ENCODE data around the gene CHD5. TPM values are rescaled to one million over a fixed set of nuclear protein-coding genes. Genes with fewer than 3 reads are reported as not detected.

Gene CHD5
- total and polyA plus RNA-seq, 2 of the 4 experiments (the other 2 are of a cell fraction) = under 0.01 to 0.09 TPM

DNA sequence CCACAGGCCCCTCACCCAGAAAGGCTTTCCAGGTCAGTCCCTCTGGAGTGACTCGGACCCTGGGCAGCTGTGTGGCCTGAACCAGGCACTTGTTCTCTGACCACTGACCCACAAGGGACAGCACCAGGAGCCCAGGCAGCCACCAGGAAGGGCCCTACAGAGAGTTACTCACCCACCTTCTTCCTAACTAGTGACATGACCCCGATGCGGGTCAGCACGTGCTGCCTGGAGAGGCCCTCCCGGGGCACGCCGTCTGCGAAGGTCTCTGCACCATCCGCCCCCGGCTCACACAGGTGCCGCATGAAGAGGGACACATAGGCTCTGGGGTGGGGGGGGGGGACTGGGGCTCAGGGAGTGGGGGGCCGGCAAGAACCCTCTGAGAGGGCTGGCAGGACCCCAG lies 55.8 kb downstream of the CHD5 start:
- Histone ChIP-seq H3K4me2 (ENCODE audit: low read depth, low read length) (no peak overlapping the region), H3K18ac (ENCODE audit: low read depth, low read length) (no peak overlapping the region), H3K9ac (ENCODE audit: low read depth, low read length) (no peak overlapping the region), H3K4me3 (ENCODE audit: insufficient read depth, low read depth, low read length) (no peak overlapping the region), H3K14ac (replicated peaks; ENCODE audit: low read depth, low read length) (no peak overlapping the region), H2AFZ (replicated peaks; ENCODE audit: low read length, poor library complexity) (no peak overlapping the region), H3K79me1 (ENCODE audit: low read depth in 1 of 2, low read length in 2 of 2) (no peaks in the 10 kb centered on the region), H3K4ac (ENCODE audit: low read depth, low read length) (no peak overlapping the region), H4K91ac (ENCODE audit: insufficient read depth, low read depth, low read length) (no peak overlapping the region), H2BK20ac (ENCODE audit: low read depth, low read length) (no peak overlapping the region), H3K27me3 (ENCODE audit: control insufficient read depth, insufficient read depth, low read length) (peaks cover 2% of the 10 kb centered on the region; the same call in 1 of the 2 replicates), H3K23ac (ENCODE audit: low read depth, low read length) (no peak overlapping the region), H3K9me3 (ENCODE audit: control insufficient read depth, insufficient read depth, low read length) (no peaks in the 10 kb centered on the region), H4K5ac (ENCODE audit: low read depth, low read length) (no peak overlapping the region), H4K8ac (ENCODE audit: low read depth in 2 of 2, low read length in 2 of 2) (no peak overlapping the region), H3K36me3 (ENCODE audit: control insufficient read depth, insufficient read depth, low read length) (no peaks in the 10 kb centered on the region), H2BK15ac (ENCODE audit: low read depth, low read length) (no peak overlapping the region), H4K20me1 (ENCODE audit: insufficient read depth, low read length) (no peaks in the 10 kb centered on the region), H2AK5ac (ENCODE audit: low read depth, low read length) (no peak overlapping the region), H2BK120ac (ENCODE audit: low read depth, low read length) (no peak overlapping the region), H3K56ac (ENCODE audit: extremely low read depth, insufficient read depth, low read length) (no peak overlapping the region), H2BK5ac (ENCODE audit: low read depth, low read length, poor library complexity, severe bottlenecking) (no peak overlapping the region), H2AK9ac (replicated peaks; ENCODE audit: low read depth, low read length, poor library complexity) (no peak overlapping the region), H3K27ac (ENCODE audit: insufficient read depth, low read length) (no peak overlapping the region), H3K4me1 (ENCODE audit: control insufficient read depth, insufficient read depth, low read length) (no peaks in the 10 kb centered on the region), H3K9me1 (ENCODE audit: insufficient read depth, low read length) (no peaks in the 10 kb centered on the region)
- no peak for ATAC-seq (ENCODE audit: low read depth)
- ChIA-PET POLR2A (ENCODE audit: unreplicated experiment) (no interaction called here), CTCF (no interaction called here)
- BruUV-seq (replicated peaks) = no TSS peak
- intact Hi-C loops (cut with micrococcal nuclease) (no loop called here), dilution Hi-C loops (cut with HindIII; ENCODE audit: low sequenced_read_pairs, unreplicated experiment) (no loop called here), in situ Hi-C loops (cut with MboI; ENCODE audit: low sequenced_read_pairs) (no loop called here)
- DNase-seq = no peak
- WGBS, 2 experiments (ENCODE audit: extremely low coverage in 2 of 2, insufficient read length in 1 of 2) = 93% methylated on average over 3 of the region's 12 CpGs; no CpG with 5 or more reads in 1 of the 2 experiments
- no peak for TF ChIP-seq POLR2A (IDR thresholded peaks at IDR 0.05; ENCODE audit: low read depth, low read length)
- TF ChIP-seq, protein P1, sequence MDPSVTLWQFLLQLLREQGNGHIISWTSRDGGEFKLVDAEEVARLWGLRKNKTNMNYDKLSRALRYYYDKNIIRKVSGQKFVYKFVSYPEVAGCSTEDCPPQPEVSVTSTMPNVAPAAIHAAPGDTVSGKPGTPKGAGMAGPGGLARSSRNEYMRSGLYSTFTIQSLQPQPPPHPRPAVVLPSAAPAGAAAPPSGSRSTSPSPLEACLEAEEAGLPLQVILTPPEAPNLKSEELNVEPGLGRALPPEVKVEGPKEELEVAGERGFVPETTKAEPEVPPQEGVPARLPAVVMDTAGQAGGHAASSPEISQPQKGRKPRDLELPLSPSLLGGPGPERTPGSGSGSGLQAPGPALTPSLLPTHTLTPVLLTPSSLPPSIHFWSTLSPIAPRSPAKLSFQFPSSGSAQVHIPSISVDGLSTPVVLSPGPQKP (IDR thresholded peaks at IDR 0.05; ENCODE audit: borderline replicate concordance, low read depth, low read length) = no peak
- TF ChIP-seq BHLHE40 (IDR thresholded peaks at IDR 0.05; ENCODE audit: low read depth, low read length) = no peak
- no peak for TF ChIP-seq RAD21 (IDR thresholded peaks at IDR 0.05; ENCODE audit: low read length)
- no peak for TF ChIP-seq NFE2L2 (IDR thresholded peaks at IDR 0.05; ENCODE audit: low read depth, low read length)
- no peak for TF ChIP-seq CHD1 (IDR thresholded peaks at IDR 0.05; ENCODE audit: low read depth, low read length)
- TF ChIP-seq RFX5 (IDR thresholded peaks at IDR 0.05; ENCODE audit: low read depth, low read length) = no peak
- TF ChIP-seq SMC3 (IDR thresholded peaks at IDR 0.05; ENCODE audit: low read depth, low read length) = no peak
- TF ChIP-seq MAFK (IDR thresholded peaks at IDR 0.05; ENCODE audit: low read depth, low read length) = no peak
- no peak for TF ChIP-seq MXI1 (IDR thresholded peaks at IDR 0.05; ENCODE audit: borderline replicate concordance, low read depth, low read length)
- TF ChIP-seq MAZ (IDR thresholded peaks at IDR 0.05; ENCODE audit: borderline replicate concordance, low read depth, low read length) = no peak
- no peak for TF ChIP-seq CEBPB (IDR thresholded peaks at IDR 0.05; ENCODE audit: low read depth, low read length)
- no peak for TF ChIP-seq RCOR1 (IDR thresholded peaks at IDR 0.05; ENCODE audit: insufficient replicate concordance, low read length)
- TF ChIP-seq, protein P2, sequence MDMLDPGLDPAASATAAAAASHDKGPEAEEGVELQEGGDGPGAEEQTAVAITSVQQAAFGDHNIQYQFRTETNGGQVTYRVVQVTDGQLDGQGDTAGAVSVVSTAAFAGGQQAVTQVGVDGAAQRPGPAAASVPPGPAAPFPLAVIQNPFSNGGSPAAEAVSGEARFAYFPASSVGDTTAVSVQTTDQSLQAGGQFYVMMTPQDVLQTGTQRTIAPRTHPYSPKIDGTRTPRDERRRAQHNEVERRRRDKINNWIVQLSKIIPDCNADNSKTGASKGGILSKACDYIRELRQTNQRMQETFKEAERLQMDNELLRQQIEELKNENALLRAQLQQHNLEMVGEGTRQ (IDR thresholded peaks at IDR 0.05; ENCODE audit: low read depth, low read length) = no peak
- no peak for TF ChIP-seq FOS (IDR thresholded peaks at IDR 0.05; ENCODE audit: low read depth, low read length)
- TF ChIP-seq, protein P3, sequence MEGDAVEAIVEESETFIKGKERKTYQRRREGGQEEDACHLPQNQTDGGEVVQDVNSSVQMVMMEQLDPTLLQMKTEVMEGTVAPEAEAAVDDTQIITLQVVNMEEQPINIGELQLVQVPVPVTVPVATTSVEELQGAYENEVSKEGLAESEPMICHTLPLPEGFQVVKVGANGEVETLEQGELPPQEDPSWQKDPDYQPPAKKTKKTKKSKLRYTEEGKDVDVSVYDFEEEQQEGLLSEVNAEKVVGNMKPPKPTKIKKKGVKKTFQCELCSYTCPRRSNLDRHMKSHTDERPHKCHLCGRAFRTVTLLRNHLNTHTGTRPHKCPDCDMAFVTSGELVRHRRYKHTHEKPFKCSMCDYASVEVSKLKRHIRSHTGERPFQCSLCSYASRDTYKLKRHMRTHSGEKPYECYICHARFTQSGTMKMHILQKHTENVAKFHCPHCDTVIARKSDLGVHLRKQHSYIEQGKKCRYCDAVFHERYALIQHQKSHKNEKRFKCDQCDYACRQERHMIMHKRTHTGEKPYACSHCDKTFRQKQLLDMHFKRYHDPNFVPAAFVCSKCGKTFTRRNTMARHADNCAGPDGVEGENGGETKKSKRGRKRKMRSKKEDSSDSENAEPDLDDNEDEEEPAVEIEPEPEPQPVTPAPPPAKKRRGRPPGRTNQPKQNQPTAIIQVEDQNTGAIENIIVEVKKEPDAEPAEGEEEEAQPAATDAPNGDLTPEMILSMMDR (conservative IDR thresholded peaks at IDR 0.05; ENCODE audit: low read depth, low read length) = no peak

All from IMR-90 (cell line).